ENCODE measurements around the gene FAM222A.

Gene FAM222A

DNA sequence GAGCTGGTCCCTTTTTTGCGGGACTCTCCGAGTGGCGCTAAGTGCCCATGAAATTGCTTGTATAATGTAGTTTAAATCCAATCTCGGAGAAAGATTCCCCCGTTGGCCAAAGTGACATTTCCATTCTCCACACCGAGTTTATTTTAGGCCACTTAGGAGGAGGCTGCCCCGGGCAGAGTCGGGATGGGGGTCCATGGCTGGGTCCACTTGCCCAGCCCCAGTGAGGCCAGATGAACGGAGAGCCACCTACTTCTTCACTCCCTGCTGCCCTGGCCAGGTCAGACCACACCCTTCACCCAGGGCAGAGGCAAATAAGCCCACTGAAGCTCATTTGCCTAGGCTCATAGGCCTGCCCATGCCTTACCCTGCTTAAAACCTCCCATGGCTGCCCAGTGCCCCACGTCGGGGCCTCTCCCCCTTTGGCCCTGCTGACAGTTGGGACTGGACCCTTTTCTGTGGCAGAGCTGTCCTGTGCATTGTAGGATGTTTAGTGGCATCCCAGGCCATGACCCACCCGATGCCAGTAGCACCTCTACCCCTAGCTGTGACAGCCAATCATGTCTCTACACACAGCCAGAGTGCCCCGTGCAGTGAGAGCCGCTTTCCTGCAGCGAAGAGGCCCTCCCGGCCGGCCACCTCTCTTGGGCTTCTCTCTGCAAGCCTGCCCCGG, 51.3 kb downstream of the FAM222A start:
- Histone ChIP-seq H3K4me1 (ENCODE audit: low read length) (no peaks in the 10 kb centered on the region), H3K79me2 (ENCODE audit: low read length) (no peaks in the 10 kb centered on the region), H3K27ac (ENCODE audit: low read length) (no peak overlapping the region), H3K27me3 (replicated peaks; ENCODE audit: insufficient read depth, low read length) (no peaks in the 10 kb centered on the region), H4K20me1 (ENCODE audit: insufficient read depth, low read length) (no peaks in the 10 kb centered on the region), H3K36me3 (replicated peaks; ENCODE audit: insufficient read depth, low read length) (no peaks in the 10 kb centered on the region), H2AFZ (ENCODE audit: low read length) (no peak overlapping the region), H3K9ac (ENCODE audit: low read length) (no peak overlapping the region), H3K4me2 (ENCODE audit: low read depth, low read length) (no peak overlapping the region), H3F3A (ENCODE audit: insufficient read depth, low read length) (no peaks in the 10 kb centered on the region), H3K9me2 (replicated peaks; ENCODE audit: insufficient read depth, low read length) (no peaks in the 10 kb centered on the region), H3K4me3 (ENCODE audit: low read length) (no peak overlapping the region), H3K9me3 (replicated peaks; ENCODE audit: insufficient read depth, low read length) (no peaks in the 10 kb centered on the region)
- TF ChIP-seq EZH2 (optimal IDR thresholded peaks at IDR 0.05; ENCODE audit: low read depth, low read length): no peak
- no peak for TF ChIP-seq CTCF (IDR thresholded peaks at IDR 0.05; ENCODE audit: low read length)
- TF ChIP-seq EZH2phosphoT487 (IDR thresholded peaks at IDR 0.05; ENCODE audit: low read length): no peak
- DNase-seq: no peak

- Histone ChIP-seq H4K20me1 (ENCODE audit: insufficient read depth, low read length) (no peaks in the 10 kb centered on the region), H3K36me3 (replicated peaks; ENCODE audit: insufficient read depth, low read length) (no peaks in the 10 kb centered on the region), H3K27ac (ENCODE audit: low read length) (no peak overlapping the region), H3K9ac (ENCODE audit: low read length) (no peak overlapping the region), H3K27me3 (replicated peaks; ENCODE audit: insufficient read depth, low read length) (no peaks in the 10 kb centered on the region), H3K9me2 (replicated peaks; ENCODE audit: insufficient read depth, low read length) (no peaks in the 10 kb centered on the region), H2AFZ (ENCODE audit: low read length) (no peak overlapping the region), H3K4me1 (ENCODE audit: low read length) (no peaks in the 10 kb centered on the region), H3K4me2 (ENCODE audit: low read depth, low read length) (no peak overlapping the region), H3K79me2 (ENCODE audit: low read length) (no peaks in the 10 kb centered on the region), H3F3A (ENCODE audit: insufficient read depth, low read length) (no peaks in the 10 kb centered on the region), H3K4me3 (ENCODE audit: low read length) (no peak overlapping the region), H3K9me3 (replicated peaks; ENCODE audit: insufficient read depth, low read length) (no peaks in the 10 kb centered on the region)
- TF ChIP-seq EZH2phosphoT487 (IDR thresholded peaks at IDR 0.05; ENCODE audit: low read length) (no peak), CTCF (IDR thresholded peaks at IDR 0.05; ENCODE audit: low read length) (no peak), EZH2 (optimal IDR thresholded peaks at IDR 0.05; ENCODE audit: low read depth, low read length) (no peak)
- no peak for DNase-seq
Measured at GRCh38 chr12:109765446-109765810, 51.8 kb downstream of the FAM222A start.

GRCh38 chr12:109766251-109766778, 52.7 kb downstream of the FAM222A start:
- H3K36me3 ChIP-seq (replicated peaks; ENCODE audit: insufficient read depth, low read length): no peaks in the 10 kb centered on the region
- no peak overlapping the region for H3K4me2 ChIP-seq (ENCODE audit: low read depth, low read length)
- no peak for DNase-seq
- H3F3A ChIP-seq (ENCODE audit: insufficient read depth, low read length): no peaks in the 10 kb centered on the region
- H3K79me2 ChIP-seq (ENCODE audit: low read length): no peaks in the 10 kb centered on the region
- TF ChIP-seq EZH2 (optimal IDR thresholded peaks at IDR 0.05; ENCODE audit: low read depth, low read length) (no peak), EZH2phosphoT487 (IDR thresholded peaks at IDR 0.05; ENCODE audit: low read length) (no peak)
- no peaks in the 10 kb centered on the region for H3K9me2 ChIP-seq (replicated peaks; ENCODE audit: insufficient read depth, low read length)
- no peaks in the 10 kb centered on the region for H3K9me3 ChIP-seq (replicated peaks; ENCODE audit: insufficient read depth, low read length)
- no peaks in the 10 kb centered on the region for H3K27me3 ChIP-seq (replicated peaks; ENCODE audit: insufficient read depth, low read length)
- no peaks in the 10 kb centered on the region for H4K20me1 ChIP-seq (ENCODE audit: insufficient read depth, low read length)
- no peak overlapping the region for H3K27ac ChIP-seq (ENCODE audit: low read length)
- H3K4me1 ChIP-seq (ENCODE audit: low read length): no peaks in the 10 kb centered on the region
- H2AFZ ChIP-seq (ENCODE audit: low read length): no peak overlapping the region
- no peak overlapping the region for H3K9ac ChIP-seq (ENCODE audit: low read length)
- no peak overlapping the region for H3K4me3 ChIP-seq (ENCODE audit: low read length)

DNA sequence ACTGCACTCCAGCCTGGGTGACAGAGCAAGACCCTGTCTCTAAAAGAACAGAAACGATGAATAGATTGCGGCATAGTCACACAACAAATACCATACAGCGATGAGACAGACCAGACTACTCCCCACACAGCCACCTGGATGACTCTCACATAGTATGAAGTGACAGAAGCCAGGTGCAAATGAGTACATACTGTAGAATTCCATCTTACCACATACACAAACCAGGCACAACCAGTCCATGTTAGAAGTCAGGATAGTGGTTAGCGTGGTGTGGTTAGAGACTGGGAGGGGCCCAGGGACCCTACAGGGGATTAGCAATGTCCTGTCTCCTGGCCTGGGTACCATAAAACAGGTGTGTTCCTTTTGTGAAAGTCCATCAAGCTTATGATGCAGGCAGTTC, 53.8 kb downstream of the FAM222A start:
- Histone ChIP-seq H3K9me3 (replicated peaks; ENCODE audit: insufficient read depth, low read length) (no peaks in the 10 kb centered on the region), H3K9ac (ENCODE audit: low read length) (no peak overlapping the region), H3K27me3 (replicated peaks; ENCODE audit: insufficient read depth, low read length) (no peaks in the 10 kb centered on the region), H3F3A (ENCODE audit: insufficient read depth, low read length) (no peaks in the 10 kb centered on the region), H4K20me1 (ENCODE audit: insufficient read depth, low read length) (no peaks in the 10 kb centered on the region), H3K27ac (ENCODE audit: low read length) (no peak overlapping the region), H3K9me2 (replicated peaks; ENCODE audit: insufficient read depth, low read length) (no peaks in the 10 kb centered on the region), H3K4me2 (ENCODE audit: low read depth, low read length) (no peak overlapping the region), H3K79me2 (ENCODE audit: low read length) (no peaks in the 10 kb centered on the region), H3K4me3 (ENCODE audit: low read length) (no peak overlapping the region), H3K36me3 (replicated peaks; ENCODE audit: insufficient read depth, low read length) (no peaks in the 10 kb centered on the region), H2AFZ (ENCODE audit: low read length) (no peak overlapping the region), H3K4me1 (ENCODE audit: low read length) (no peaks in the 10 kb centered on the region)
- no peak for DNase-seq
- TF ChIP-seq EZH2phosphoT487 (IDR thresholded peaks at IDR 0.05; ENCODE audit: low read length) (no peak), EZH2 (optimal IDR thresholded peaks at IDR 0.05; ENCODE audit: low read depth, low read length) (no peak), CTCF (IDR thresholded peaks at IDR 0.05; ENCODE audit: low read length) (no peak)

Measured in MM.1S (cell line).